ENCODE data around the gene SMCO4. TPM values are rescaled to one million over a fixed set of nuclear protein-coding genes. Genes with fewer than 3 reads are reported as not detected.
"Not testable (repeated sequence)": the region's sequence is repeated elsewhere in the genome, so short reads cannot be mapped to it uniquely, and the experiment has no call there.

The SMCO4 gene
- total RNA-seq: 45.3 TPM
- long read RNA-seq, transcript SMCO4-201 (3 exons, 1,104 nt): major isoform, 10 of 16 reads
- long read RNA-seq, partial matches to known transcripts: 0 of 16 reads
- long read RNA-seq, other reads (novel, unspliced or antisense): 4 of 16 reads

- intact Hi-C loops (cut with DNase I): loop anchor here (1.0 to 10.0 kb wide), 4 partner anchors 63 to 309 kb away; no protein-coding TSS in a partner anchor
- peak; percentile 90 for DNase-seq (ENCODE audit: missing footprints)
- ATAC-seq: peak; percentile 96
Observed at GRCh38 chr11:93543292-93543977, at the start of gene SMCO4. SMCO4 (minus strand) TSS chr11:93543391; CDS start chr11:93479189, 64,202 bp downstream.

GRCh38 chr11:93591247-93591898, 48.2 kb upstream of the SMCO4 start:
- ATAC-seq (no peak), DNase-seq (ENCODE audit: missing footprints) (no peak)
- intact Hi-C loops (cut with DNase I): no loop called here

DNA sequence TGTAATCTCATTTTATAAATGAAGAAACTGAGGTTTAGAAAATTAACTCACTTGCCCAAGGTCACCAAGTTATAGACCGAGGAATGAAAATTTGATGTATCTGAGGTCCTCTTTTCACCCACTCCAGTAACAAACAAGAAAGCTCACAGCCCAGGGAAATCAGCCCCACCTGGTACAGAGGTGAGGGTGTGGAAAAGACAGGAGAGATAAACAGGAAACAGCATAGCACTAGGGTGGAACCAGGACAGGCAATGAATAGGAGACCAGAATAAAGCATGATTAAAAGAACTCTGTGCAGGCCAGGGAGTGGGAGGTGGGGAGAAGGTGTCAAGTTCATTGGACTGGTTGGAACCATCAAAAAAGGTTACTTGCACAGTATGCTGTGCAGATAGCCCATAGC, 46.2 kb upstream of the SMCO4 start:
- DNase-seq (ENCODE audit: missing footprints) (no peak), ATAC-seq (no peak)
- intact Hi-C loops (cut with DNase I): no loop called here

- intact Hi-C loops (cut with DNase I): no loop called here
- ATAC-seq: no peak
- DNase-seq (ENCODE audit: missing footprints): no peak
Observed at GRCh38 chr11:93587858-93588581, 44.8 kb upstream of the SMCO4 start.

GRCh38 chr11:93587425-93587824, 44.2 kb upstream of the SMCO4 start:
- DNase-seq (ENCODE audit: missing footprints); intact Hi-C loops (cut with DNase I); ATAC-seq: not testable (repeated sequence)

GRCh38 chr11:93585758-93586157, 42.6 kb upstream of the SMCO4 start:
- ATAC-seq (no peak), DNase-seq (ENCODE audit: missing footprints) (no peak)
- intact Hi-C loops (cut with DNase I): no loop called here

- ATAC-seq (no peak), DNase-seq (ENCODE audit: missing footprints) (no peak)
- intact Hi-C loops (cut with DNase I): no loop called here
Observed at GRCh38 chr11:93583490-93583889, 40.3 kb upstream of the SMCO4 start.

GRCh38 chr11:93579187-93579751, 36.1 kb upstream of the SMCO4 start:
- no peak for DNase-seq (ENCODE audit: missing footprints)
- ATAC-seq: no peak
- intact Hi-C loops (cut with DNase I): no loop called here

DNA sequence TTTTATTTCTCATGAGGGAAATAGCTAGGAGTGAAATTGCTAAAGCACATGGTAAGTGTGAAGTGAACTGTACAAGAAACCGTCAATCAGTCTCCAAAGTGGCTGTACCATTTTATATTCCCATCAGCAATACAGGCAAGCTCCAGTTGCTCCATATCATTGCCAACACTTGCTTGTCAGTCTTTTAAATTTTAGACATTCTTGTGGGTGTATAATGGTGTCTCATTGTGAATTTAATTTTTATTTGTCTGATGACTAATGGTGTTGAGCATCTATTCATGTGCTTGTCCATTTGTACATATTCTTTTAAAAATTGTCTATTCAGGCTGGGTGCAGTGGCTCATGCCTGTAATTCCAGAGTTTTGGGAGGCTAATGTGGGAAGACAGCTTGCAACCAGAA, 34.1 kb upstream of the SMCO4 start:
- ATAC-seq (no peak), DNase-seq (ENCODE audit: missing footprints) (no peak)
- intact Hi-C loops (cut with DNase I): no loop called here

GRCh38 chr11:93576870-93577269, 33.7 kb upstream of the SMCO4 start:
- ATAC-seq; DNase-seq (ENCODE audit: missing footprints); intact Hi-C loops (cut with DNase I): not testable (repeated sequence)

DNA sequence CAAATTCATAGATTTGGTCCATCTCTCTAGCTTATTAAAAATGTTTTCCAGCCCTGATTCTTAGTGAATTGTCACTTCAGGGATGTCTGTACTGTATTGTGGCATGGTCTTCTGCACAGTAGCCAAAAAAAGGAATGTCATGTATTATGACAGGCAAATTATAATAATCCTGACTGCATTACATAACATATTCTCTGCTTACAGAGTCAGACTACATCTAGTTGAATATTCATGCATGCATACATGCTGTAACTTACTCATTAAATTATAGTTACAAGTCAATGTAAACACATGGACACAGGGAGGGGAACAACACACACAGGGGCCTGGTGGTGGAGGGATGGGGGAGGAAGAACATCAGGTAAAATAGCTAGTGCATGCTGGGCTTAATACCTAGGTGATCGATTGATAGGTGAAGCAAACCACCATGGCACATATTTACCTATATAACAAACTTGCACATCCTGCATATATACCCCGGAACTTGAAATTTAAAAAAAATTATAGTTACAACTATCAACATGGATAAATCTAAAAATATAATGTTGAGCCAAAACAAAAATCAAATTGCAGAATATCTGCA, 31.5 kb upstream of the SMCO4 start:
- no peak for DNase-seq (ENCODE audit: missing footprints)
- intact Hi-C loops (cut with DNase I): no loop called here
- no peak for ATAC-seq

- DNase-seq (ENCODE audit: missing footprints): no peak
- intact Hi-C loops (cut with DNase I): no loop called here
- ATAC-seq: no peak
Observed at GRCh38 chr11:93573184-93573583, 30.0 kb upstream of the SMCO4 start.

DNA sequence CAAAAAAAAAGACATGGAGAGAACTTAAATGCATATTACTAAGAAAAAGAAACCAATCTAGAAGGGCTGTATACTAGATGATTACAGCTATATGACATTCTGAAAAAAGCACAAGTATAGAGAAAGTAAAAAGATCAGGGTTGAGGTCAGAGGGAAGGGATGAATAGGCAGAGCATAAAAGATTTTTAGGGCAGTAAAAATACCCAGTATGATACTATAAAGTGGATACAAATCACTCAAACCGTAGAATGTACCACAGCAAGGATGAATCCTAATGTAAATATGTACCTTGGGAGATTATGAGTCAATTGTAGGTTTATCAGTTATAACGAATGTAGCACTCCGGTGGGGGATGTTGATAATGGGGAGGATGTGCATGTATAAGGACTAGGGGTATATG, 29.4 kb upstream of the SMCO4 start:
- intact Hi-C loops (cut with DNase I): no loop called here
- no peak for ATAC-seq
- no peak for DNase-seq (ENCODE audit: missing footprints)

DNA sequence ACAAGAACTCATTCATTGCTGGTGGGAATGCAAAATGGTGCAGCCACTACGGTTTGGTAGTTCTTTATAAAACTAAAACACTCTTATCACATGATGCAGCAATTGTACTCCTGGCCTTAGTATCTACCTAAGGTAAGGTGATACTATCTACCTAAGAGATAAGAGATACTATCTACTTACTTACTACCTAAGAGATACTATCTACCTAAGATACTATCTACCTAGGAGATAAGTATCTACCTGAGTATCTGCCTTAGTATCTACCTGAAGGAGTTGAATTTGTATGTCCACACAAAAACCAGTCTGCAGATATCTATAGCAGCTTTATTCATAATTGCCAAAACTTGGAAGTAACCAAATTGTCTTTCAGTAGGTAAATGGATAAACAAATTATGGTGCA, 29.0 kb upstream of the SMCO4 start:
- ATAC-seq: no peak
- intact Hi-C loops (cut with DNase I): no loop called here
- DNase-seq (ENCODE audit: missing footprints): no peak

DNA sequence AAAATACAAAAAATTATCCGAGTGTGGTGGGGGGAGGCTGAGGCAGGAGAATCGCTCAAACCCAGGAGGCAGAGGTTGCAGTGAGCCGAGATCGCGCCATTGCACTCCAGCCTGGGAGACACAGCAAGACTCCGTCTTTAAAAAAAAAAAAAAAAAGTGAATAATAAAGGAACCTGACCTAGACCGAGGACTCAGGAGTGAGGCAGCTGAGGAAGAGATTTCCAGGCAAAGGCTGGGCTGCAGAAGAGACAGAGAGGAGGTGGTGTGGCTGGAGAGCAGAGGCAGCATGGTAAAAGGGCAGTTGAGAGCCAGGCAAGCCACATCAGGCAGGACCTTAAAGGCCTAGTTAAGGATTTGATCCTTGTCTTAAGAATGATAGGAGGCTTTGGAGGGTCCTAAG, 28.4 kb upstream of the SMCO4 start:
- intact Hi-C loops (cut with DNase I): no loop called here
- DNase-seq (ENCODE audit: missing footprints): no peak

DNA sequence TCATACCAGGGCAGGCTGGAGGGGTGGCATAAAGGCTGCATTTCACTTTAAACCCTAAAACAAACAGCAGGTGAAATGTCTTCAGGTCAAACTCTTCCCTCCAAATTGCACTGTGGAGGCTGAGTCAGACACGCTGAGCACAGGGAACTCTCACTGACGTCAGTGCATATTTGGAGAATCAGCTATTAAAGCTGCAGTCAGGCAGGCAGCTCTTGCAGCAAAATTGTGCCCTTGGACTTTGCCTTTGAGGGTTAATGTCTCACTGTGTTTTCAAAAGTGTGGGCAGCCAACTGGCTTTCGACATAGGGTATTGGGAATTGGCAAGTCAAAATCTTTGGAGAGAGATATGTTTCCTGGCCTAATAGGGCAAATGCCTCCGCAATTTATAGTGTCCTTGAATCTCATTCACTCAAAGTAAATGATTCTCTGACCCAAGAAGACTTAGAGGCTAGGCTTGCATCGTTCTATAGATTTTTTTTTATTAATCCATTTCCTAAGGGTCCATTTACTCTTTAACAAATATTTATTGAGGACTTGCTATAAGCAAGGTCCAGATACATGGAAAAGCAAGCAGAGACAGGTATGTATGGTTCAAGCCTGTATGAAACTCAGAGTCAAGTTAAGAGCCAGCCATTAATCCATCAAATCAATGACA, 27.7 kb upstream of the SMCO4 start:
- no peak for DNase-seq (ENCODE audit: missing footprints)
- peak; percentile 62 for ATAC-seq

More for the DNA sequence above, 28.4 kb upstream of the SMCO4 start:
- ATAC-seq: no peak

GRCh38 chr11:93569496-93569895, 26.3 kb upstream of the SMCO4 start:
- intact Hi-C loops (cut with DNase I): no loop called here
- ATAC-seq: no peak
- DNase-seq (ENCODE audit: missing footprints): no peak

More for the DNA sequence above, 27.7 kb upstream of the SMCO4 start:
- intact Hi-C loops (cut with DNase I): no loop called here

GRCh38 chr11:93568726-93569125, 25.5 kb upstream of the SMCO4 start:
- intact Hi-C loops (cut with DNase I): no loop called here
- no peak for ATAC-seq

More at GRCh38 chr11:93568726-93569125, 25.5 kb upstream of the SMCO4 start:
- no peak for DNase-seq (ENCODE audit: missing footprints)
